ENCODE data around the gene DBT. TPM values are rescaled to one million over a fixed set of nuclear protein-coding genes. Genes with fewer than 3 reads are reported as not detected.
"Not testable (repeated sequence)": the region's sequence is repeated elsewhere in the genome, so short reads cannot be mapped to it uniquely, and the experiment has no call there.

DBT gene
- total RNA-seq, 1 donor: 6.9 TPM

- Histone ChIP-seq H3K4me3 (ENCODE audit: insufficient read depth, low read length) (peak overlapping the region; percentile 96), H3K4me2 (ENCODE audit: insufficient read depth, low read length) (peak overlapping the region; percentile 94), H2AFZ (ENCODE audit: low read length) (no peak overlapping the region), H3K27ac (ENCODE audit: low read depth, low read length) (peak overlapping the region; percentile 88), H3K4me1 (ENCODE audit: insufficient read depth, low read length) (peaks cover 12% of the 10 kb centered on the region), H3K79me2 (ENCODE audit: insufficient read depth, low read length) (peaks cover 39% of the 10 kb centered on the region), H3K9me3 (ENCODE audit: low read depth, low read length) (no peaks in the 10 kb centered on the region), H3K36me3 (ENCODE audit: insufficient read depth, low read length) (peaks cover 32% of the 10 kb centered on the region), H4K20me1 (ENCODE audit: insufficient read depth, low read length) (no peaks in the 10 kb centered on the region), H3K27me3 (ENCODE audit: insufficient read depth, low read length) (no peaks in the 10 kb centered on the region)
- no peak for DNase-seq (ENCODE audit: insufficient read length, low spot score, missing footprints)
- no peak for TF ChIP-seq CTCF (IDR thresholded peaks at IDR 0.05; ENCODE audit: extremely low read depth, low read depth, low read length)
Observed at GRCh38 chr1:100267284-100267683, 17.6 kb upstream of the DBT start.

GRCh38 chr1:100266741-100267140, 17.1 kb upstream of the DBT start:
- no peaks in the 10 kb centered on the region for H4K20me1 ChIP-seq (ENCODE audit: insufficient read depth, low read length)
- peaks cover 12% of the 10 kb centered on the region for H3K4me1 ChIP-seq (ENCODE audit: insufficient read depth, low read length)
- H3K36me3 ChIP-seq (ENCODE audit: insufficient read depth, low read length): peaks cover 27% of the 10 kb centered on the region
- no peak for TF ChIP-seq CTCF (IDR thresholded peaks at IDR 0.05; ENCODE audit: extremely low read depth, low read depth, low read length)
- peak overlapping the region; percentile 94 for H3K4me2 ChIP-seq (ENCODE audit: insufficient read depth, low read length)
- no peaks in the 10 kb centered on the region for H3K9me3 ChIP-seq (ENCODE audit: low read depth, low read length)
- DNase-seq (ENCODE audit: insufficient read length, low spot score, missing footprints): no peak
- H2AFZ ChIP-seq (ENCODE audit: low read length): peak overlapping the region; percentile 93
- peak overlapping the region; percentile 88 for H3K27ac ChIP-seq (ENCODE audit: low read depth, low read length)
- H3K27me3 ChIP-seq (ENCODE audit: insufficient read depth, low read length): no peaks in the 10 kb centered on the region
- H3K4me3 ChIP-seq (ENCODE audit: insufficient read depth, low read length): peak overlapping the region; percentile 96
- peaks cover 37% of the 10 kb centered on the region for H3K79me2 ChIP-seq (ENCODE audit: insufficient read depth, low read length)

- no peak for TF ChIP-seq CTCF (IDR thresholded peaks at IDR 0.05; ENCODE audit: extremely low read depth, low read depth, low read length)
- Histone ChIP-seq H3K27me3 (ENCODE audit: insufficient read depth, low read length) (no peaks in the 10 kb centered on the region), H3K79me2 (ENCODE audit: insufficient read depth, low read length) (peaks cover 37% of the 10 kb centered on the region), H3K9me3 (ENCODE audit: low read depth, low read length) (no peaks in the 10 kb centered on the region), H4K20me1 (ENCODE audit: insufficient read depth, low read length) (no peaks in the 10 kb centered on the region), H3K4me3 (ENCODE audit: insufficient read depth, low read length) (peak within 1 kb of the TSS; percentile 96), H3K4me1 (ENCODE audit: insufficient read depth, low read length) (peaks cover 12% of the 10 kb centered on the region), H3K36me3 (ENCODE audit: insufficient read depth, low read length) (peaks cover 21% of the 10 kb centered on the region), H3K4me2 (ENCODE audit: insufficient read depth, low read length) (peak within 1 kb of the TSS; percentile 94), H3K27ac (ENCODE audit: low read depth, low read length) (peak within 1 kb of the TSS; percentile 88), H2AFZ (ENCODE audit: low read length) (peak within 1 kb of the TSS; percentile 93)
- peak; percentile 96 for DNase-seq (ENCODE audit: insufficient read length, low spot score, missing footprints)
Observed at GRCh38 chr1:100265931-100266740, 16.5 kb upstream of the DBT start, which contains the start of gene RTCA. RTCA (plus strand) TSS chr1:100266216; CDS start chr1:100266376, 160 bp downstream.

GRCh38 chr1:100265562-100265930, 15.9 kb upstream of the DBT start:
- H3K36me3 ChIP-seq (ENCODE audit: insufficient read depth, low read length): peaks cover 15% of the 10 kb centered on the region
- H3K4me3 ChIP-seq (ENCODE audit: insufficient read depth, low read length): peak overlapping the region; percentile 96
- H2AFZ ChIP-seq (ENCODE audit: low read length): peak overlapping the region; percentile 93
- H3K79me2 ChIP-seq (ENCODE audit: insufficient read depth, low read length): peaks cover 34% of the 10 kb centered on the region
- no peak for TF ChIP-seq CTCF (IDR thresholded peaks at IDR 0.05; ENCODE audit: extremely low read depth, low read depth, low read length)
- H3K4me1 ChIP-seq (ENCODE audit: insufficient read depth, low read length): peaks cover 12% of the 10 kb centered on the region
- H3K4me2 ChIP-seq (ENCODE audit: insufficient read depth, low read length): peak overlapping the region; percentile 94
- H3K27ac ChIP-seq (ENCODE audit: low read depth, low read length): peak overlapping the region; percentile 88
- DNase-seq (ENCODE audit: insufficient read length, low spot score, missing footprints): no peak
- no peaks in the 10 kb centered on the region for H3K9me3 ChIP-seq (ENCODE audit: low read depth, low read length)
- no peaks in the 10 kb centered on the region for H4K20me1 ChIP-seq (ENCODE audit: insufficient read depth, low read length)
- no peaks in the 10 kb centered on the region for H3K27me3 ChIP-seq (ENCODE audit: insufficient read depth, low read length)

- H4K20me1 ChIP-seq (ENCODE audit: insufficient read depth, low read length); H3K4me3 ChIP-seq (ENCODE audit: insufficient read depth, low read length); H2AFZ ChIP-seq (ENCODE audit: low read length); H3K4me2 ChIP-seq (ENCODE audit: insufficient read depth, low read length); H3K36me3 ChIP-seq (ENCODE audit: insufficient read depth, low read length); DNase-seq (ENCODE audit: insufficient read length, low spot score, missing footprints); H3K27me3 ChIP-seq (ENCODE audit: insufficient read depth, low read length); H3K9me3 ChIP-seq (ENCODE audit: low read depth, low read length); H3K27ac ChIP-seq (ENCODE audit: low read depth, low read length): not testable (repeated sequence)
- Histone ChIP-seq H3K4me1 (ENCODE audit: insufficient read depth, low read length) (peaks cover 12% of the 10 kb centered on the region), H3K79me2 (ENCODE audit: insufficient read depth, low read length) (peaks cover 28% of the 10 kb centered on the region)
Observed at GRCh38 chr1:100264081-100264480, 14.4 kb upstream of the DBT start.

Measured in osteoblast (primary cell).